Measurements from ENCODE around the gene MICAL3. TPM values are rescaled to one million over a fixed set of nuclear protein-coding genes. Genes with fewer than 3 reads are reported as not detected.
A peak's percentile ranks its signal among the peaks of the same experiment; 100 is the strongest.

The MICAL3 gene
- polyA plus RNA-seq, 3 donors = 0.23 to 0.84 TPM; not detected in 1

DNA sequence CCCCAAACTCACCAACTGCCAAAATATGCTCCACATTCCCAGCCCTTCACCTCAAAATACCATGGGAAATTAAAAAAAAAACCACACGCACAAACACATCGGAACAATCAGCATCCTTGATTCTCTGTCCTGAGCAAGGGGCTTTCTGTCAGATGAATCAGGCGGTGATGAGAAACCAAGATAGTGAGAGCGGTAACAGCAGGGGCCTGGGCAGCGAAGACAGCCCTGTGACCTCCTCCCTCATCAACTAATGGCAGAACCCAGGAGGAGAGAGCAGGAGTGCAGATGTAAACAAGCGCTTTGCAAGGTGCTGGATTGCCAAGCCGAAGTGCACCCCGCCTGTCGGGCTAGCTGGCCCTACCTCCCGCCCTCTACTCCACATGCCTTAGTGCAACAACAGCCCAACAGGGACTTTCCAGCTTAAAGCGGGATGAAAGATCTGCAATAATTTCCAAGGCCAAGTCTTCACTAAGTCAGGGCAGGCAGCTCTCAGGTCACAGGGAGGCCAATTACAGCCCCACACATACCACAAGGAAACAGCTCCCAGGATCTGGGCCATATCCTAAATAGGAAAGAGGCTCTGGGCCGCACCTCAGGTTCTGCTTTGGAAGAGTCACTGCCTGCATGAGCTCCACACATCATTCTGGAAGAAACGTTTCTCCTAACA is 177.9 kb downstream of the MICAL3 start:
- Histone ChIP-seq H3K4me3 (replicated peaks in 1 of 3; ENCODE audit: low read depth in 2 of 3, low read length in 3 of 3) (no peak overlapping the region), H2AFZ (ENCODE audit: insufficient read depth, low read depth, low read length, poor library complexity, severe bottlenecking) (no peak overlapping the region), H3K4me2 (replicated peaks; ENCODE audit: extremely low read depth, low read length, poor library complexity, severe bottlenecking) (no peak overlapping the region), H3K9me3 (replicated peaks in 1 of 2; ENCODE audit: control insufficient read depth in 1 of 2, insufficient read depth in 1 of 2, low read length in 2 of 2) (no peaks in the 10 kb centered on the region), H3K9ac (ENCODE audit: insufficient read depth, low read length, poor library complexity, severe bottlenecking) (no peak overlapping the region), H3K4me1 (ENCODE audit: control insufficient read depth in 1 of 2, insufficient read depth in 2 of 2, low read length in 2 of 2) (no peaks in the 10 kb centered on the region), H3K79me2 (ENCODE audit: insufficient read depth, low read length) (no peaks in the 10 kb centered on the region), H3K27me3 (ENCODE audit: control insufficient read depth in 2 of 2, insufficient read depth in 2 of 2, low read length in 2 of 2) (no peaks in the 10 kb centered on the region), H3K36me3 (replicated peaks in 1 of 2; ENCODE audit: control insufficient read depth in 1 of 2, insufficient read depth in 2 of 2, low read length in 2 of 2) (no peaks in the 10 kb centered on the region), H4K20me1 (ENCODE audit: insufficient read depth, low read length) (no peaks in the 10 kb centered on the region), H3K27ac (ENCODE audit: low read depth in 1 of 2, low read length in 2 of 2) (no peak overlapping the region)
- Mint-ChIP-seq H3K9me3 (no peaks in the 10 kb centered on the region), H3K4me1 (peaks cover 5% of the 10 kb centered on the region), H3K4me3 (no peak overlapping the region), H3K27me3 (ENCODE audit: low read depth in 3 of 3) (no peaks in the 10 kb centered on the region), H3K27ac (peak overlapping the region in 1 of 7 donors; percentile 69), H3K36me3 (peaks cover 0 to under 1% of the 10 kb centered on the region in 2 donors)
- no peak for DNase-seq
- 92% methylated on average over 10 of the region's 13 CpGs for WGBS (ENCODE audit: insufficient coverage)
- TF ChIP-seq CTCF (IDR thresholded peaks at IDR 0.05) = no peak
- intact Hi-C loops (cut with micrococcal nuclease) = no loop called here

- intact Hi-C loops (cut with micrococcal nuclease) = no loop called here
- H3K27ac ChIP-seq (ENCODE audit: low read depth in 1 of 2, low read length in 2 of 2) = no peak overlapping the region
- peaks cover 0 to 2% of the 10 kb centered on the region in 2 donors for H3K36me3 Mint-ChIP-seq
- WGBS (ENCODE audit: insufficient coverage) = 100% methylated on average over 3 of the region's 3 CpGs
- no peaks in the 10 kb centered on the region for H3K9me3 Mint-ChIP-seq
- no peak overlapping the region for H3K9ac ChIP-seq (ENCODE audit: insufficient read depth, low read length, poor library complexity, severe bottlenecking)
- no peaks in the 10 kb centered on the region for H3K27me3 Mint-ChIP-seq (ENCODE audit: low read depth in 3 of 3)
- no peak overlapping the region for H3K4me3 Mint-ChIP-seq
- H3K4me3 ChIP-seq (replicated peaks in 1 of 3; ENCODE audit: low read depth in 2 of 3, low read length in 3 of 3) = no peak overlapping the region
- no peak overlapping the region for H3K27ac Mint-ChIP-seq
- no peaks in the 10 kb centered on the region for H3K79me2 ChIP-seq (ENCODE audit: insufficient read depth, low read length)
- H3K4me1 Mint-ChIP-seq = peaks cover 5% of the 10 kb centered on the region
- no peak for DNase-seq
- no peak overlapping the region for H2AFZ ChIP-seq (ENCODE audit: insufficient read depth, low read depth, low read length, poor library complexity, severe bottlenecking)
- H3K36me3 ChIP-seq (replicated peaks in 1 of 2; ENCODE audit: control insufficient read depth in 1 of 2, insufficient read depth in 2 of 2, low read length in 2 of 2) = no peaks in the 10 kb centered on the region
- H3K4me1 ChIP-seq (ENCODE audit: control insufficient read depth in 1 of 2, insufficient read depth in 2 of 2, low read length in 2 of 2) = no peaks in the 10 kb centered on the region
- no peak for TF ChIP-seq CTCF (IDR thresholded peaks at IDR 0.05)
- H4K20me1 ChIP-seq (ENCODE audit: insufficient read depth, low read length) = no peaks in the 10 kb centered on the region
- H3K9me3 ChIP-seq (replicated peaks in 1 of 2; ENCODE audit: control insufficient read depth in 1 of 2, insufficient read depth in 1 of 2, low read length in 2 of 2) = no peaks in the 10 kb centered on the region
- no peak overlapping the region for H3K4me2 ChIP-seq (replicated peaks; ENCODE audit: extremely low read depth, low read length, poor library complexity, severe bottlenecking)
- no peaks in the 10 kb centered on the region for H3K27me3 ChIP-seq (ENCODE audit: control insufficient read depth in 2 of 2, insufficient read depth in 2 of 2, low read length in 2 of 2)
Measured at GRCh38 chr22:17845790-17846189, 178.6 kb downstream of the MICAL3 start.

Measured in CD14-positive monocyte (primary cell).